HepG2 (cell line): ENCODE data around the gene VAMP2. TPM values are rescaled to one million over a fixed set of nuclear protein-coding genes. Genes with fewer than 3 reads are reported as not detected.
A peak's percentile ranks its signal among the peaks of the same experiment; 100 is the strongest.

ENCODE experiments used
- BATF2 ChIP-seq: sonication (generic); formaldehyde crosslinking; IDR thresholded peaks from 2 replicates; pipeline ENCODE4 v1.8.0; 2022; ENCODE audit warnings: mild to moderate bottlenecking, missing genetic modification reagents, moderate library complexity
- BORCS8-MEF2B ChIP-seq: sonication (generic); formaldehyde crosslinking; IDR thresholded peaks from 2 replicates; pipeline ENCODE4 v1.8.0; 2022; ENCODE audit warnings: mild to moderate bottlenecking, missing genetic modification reagents
- CREB3 ChIP-seq: sonication (generic); formaldehyde crosslinking; IDR thresholded peaks from 2 replicates; pipeline ENCODE4 v1.5.0; 2020; ENCODE audit warnings: missing genetic modification reagents
- DZIP1 ChIP-seq: sonication (generic); formaldehyde crosslinking; IDR thresholded peaks from 2 replicates; pipeline ENCODE4 v1.5.0; 2020; ENCODE audit warnings: mild to moderate bottlenecking, missing genetic modification reagents
- IKZF1 ChIP-seq: fragments of 450-650 bp; IDR thresholded peaks from 2 replicates; pipeline ENCODE4 v1.7.1; 2016
- ISL2 ChIP-seq: sonication (generic); formaldehyde crosslinking; IDR thresholded peaks from 2 replicates; pipeline ENCODE4 v1.5.0; 2020; ENCODE audit warnings: missing genetic modification reagents
- MTERF4 ChIP-seq: sonication (generic); formaldehyde crosslinking; IDR thresholded peaks from 2 replicates; pipeline ENCODE4 v1.8.0; 2023; ENCODE audit warnings: mild to moderate bottlenecking, missing genetic modification reagents
- PAWR ChIP-seq: sonication (generic); formaldehyde crosslinking; IDR thresholded peaks from 2 replicates; pipeline ENCODE4 v1.4.0; 2020; ENCODE audit warnings: missing genetic modification reagents, mild to moderate bottlenecking, borderline replicate concordance
- REPIN1 ChIP-seq: sonication (generic); formaldehyde crosslinking; IDR thresholded peaks from 2 replicates; pipeline ENCODE4 v1.8.0; 2022; ENCODE audit warnings: missing genetic modification reagents, low read depth, mild to moderate bottlenecking, borderline replicate concordance
- RXRA ChIP-seq: sonication (generic); formaldehyde crosslinking; IDR thresholded peaks from 2 replicates; pipeline ENCODE4 v1.5.1; 2020; ENCODE audit warnings: missing genetic modification reagents
- TAF15 ChIP-seq: fragments of 200-400 bp; formaldehyde crosslinking; IDR thresholded peaks from one replicate; pipeline ENCODE4 v1.6.1; 2018; ENCODE audit warnings: mild to moderate bottlenecking, low read depth, low read length; ENCODE audit not compliant: poor library complexity, severe bottlenecking
- TCF12 ChIP-seq, 2 experiments: fragments of 450-650 bp in 1 of 2; sonication (generic) in 1 of 2; formaldehyde crosslinking in 1 of 2; IDR thresholded peaks; 2 replicates each; pipeline versions ENCODE4 v1.6.1 to v1.8.0; 2017 to 2022; ENCODE audit warnings: antibody characterized with exemption in 1 of 2, mild to moderate bottlenecking in 1 of 2, missing genetic modification reagents in 1 of 2, moderate library complexity in 1 of 2
- XRCC5 ChIP-seq: fragments of 200-400 bp; formaldehyde crosslinking; optimal IDR thresholded peaks from 2 replicates; pipeline ENCODE3; 2017; ENCODE audit warnings: mild to moderate bottlenecking, low read length
- ZBED4 ChIP-seq: sonication (generic); formaldehyde crosslinking; IDR thresholded peaks from 2 replicates; pipeline ENCODE4 v1.4.0; 2020; ENCODE audit warnings: missing genetic modification reagents, borderline replicate concordance
- ZBTB3 ChIP-seq: sonication (generic); formaldehyde crosslinking; IDR thresholded peaks from 2 replicates; pipeline ENCODE4 v1.4.0; 2020; ENCODE audit warnings: low read depth, mild to moderate bottlenecking, moderate library complexity, missing genetic modification reagents, borderline replicate concordance
- ZFP36 ChIP-seq: fragments of 150-350 bp; IDR thresholded peaks from 2 replicates; pipeline ENCODE4 v1.6.1; 2018; ENCODE audit warnings: borderline replicate concordance, low read length, low read depth; ENCODE audit not compliant: partially characterized antibody
- ZIK1 ChIP-seq: sonication (generic); formaldehyde crosslinking; IDR thresholded peaks from 2 replicates; pipeline ENCODE4 v1.5.0; 2020; ENCODE audit warnings: mild to moderate bottlenecking, low read depth, missing genetic modification reagents, borderline replicate concordance
- ZNF552 ChIP-seq: sonication (generic); formaldehyde crosslinking; IDR thresholded peaks from 2 replicates; pipeline ENCODE4 v1.9.0; 2022; ENCODE audit warnings: missing genetic modification reagents, mild to moderate bottlenecking, borderline replicate concordance
- ZNF629 ChIP-seq: sonication (generic); formaldehyde crosslinking; conservative IDR thresholded peaks from 2 replicates; pipeline ENCODE4 v1.5.0; 2020; ENCODE audit warnings: missing genetic modification reagents
- polyA plus RNA-seq, 8 experiments: library from polyadenylated mRNA; depleted of rRNA in 3 of 8; stranded (reverse) in 7 of 8; unstranded in 1 of 8; fragments of >200 nt; fragmentation: Illumina TruSeq in 4 of 8; extraction: Trizol in 4 of 8; gene quantifications; 2 replicates each; pipeline versions ENCODE4 v1.2.1 to v1.2.3, GENCODE V29; 2011 to 2016; ENCODE audit warnings: low read depth in 4 of 8, missing spikeins in 1 of 8, mixed read lengths in 1 of 8; ENCODE audit not compliant: insufficient read depth in 1 of 8
- total RNA-seq, 5 experiments: library from RNA; depleted of rRNA; stranded (reverse); fragments of >200 nt; fragmentation: Illumina TruSeq; extraction: Trizol; gene quantifications; 2 replicates each; pipeline ENCODE4 v1.2.3, GENCODE V29; 2016; ENCODE audit warnings: low read depth in 1 of 5

The VAMP2 gene
- total and polyA plus RNA-seq, 2 of the 13 experiments (the other 11 are each of a cell fraction or from before 2014, with no cell fraction given): 3.9 to 17.2 TPM

- TF ChIP-seq ZBED4 (no peak), CREB3 (CRISPR knock-in tag) (no peak), MTERF4 (no peak), REPIN1 (CRISPR knock-in tag) (no peak), ZIK1 (CRISPR knock-in tag) (0 out of 2 replicates have a peak, but pooled peaks have one; percentile 17), TCF12 (IDR thresholded peaks at IDR 0.05) (no peak), TCF12 (CRISPR knock-in tag; IDR thresholded peaks at IDR 0.05) (no peak), BORCS8-MEF2B (no peak), ZFP36 (peak; percentile 39), BATF2 (CRISPR knock-in tag) (no peak), IKZF1 (no peak), ISL2 (no peak; the same call in 1 of the 2 replicates), ZNF552 (CRISPR knock-in tag) (no peak), PAWR (CRISPR knock-in tag) (no peak), XRCC5 (no peak), RXRA (CRISPR knock-in tag) (0 out of 2 replicates have a peak, but pooled peaks have one; percentile 2), TAF15 (no peak), DZIP1 (CRISPR knock-in tag) (no peak), ZBTB3 (CRISPR knock-in tag) (no peak), ZNF629 (CRISPR knock-in tag) (no peak)
Measured at GRCh38 chr17:8210761-8211458, 48.2 kb upstream of the VAMP2 start (continued).
